Esophagus squamous epithelium (tissue), 4 donors: Measurements from ENCODE around the gene NR2C2AP.

Experiments
- POLR2A ChIP-seq, 4 donors: fragments of 450-650 bp; IDR thresholded peaks; one replicate each; pipeline ENCODE4 v1.6.1; 2017; ENCODE audit warnings: antibody characterized with exemption in 4 of 4, mild to moderate bottlenecking in 4 of 4, moderate library complexity in 3 of 4
- TF ChIP-seq, protein P1 (sequence below), 6 experiments: fragments of 450-650 bp in 4 of 6; fragments of 200-600 bp in 2 of 6; sonication (generic) in 2 of 6; IDR thresholded peaks; one replicate each; pipeline ENCODE4 v1.5.1; 2016 to 2019; ENCODE audit warnings: antibody characterized with exemption in 6 of 6, mild to moderate bottlenecking in 4 of 6, moderate library complexity in 4 of 6

DNA sequence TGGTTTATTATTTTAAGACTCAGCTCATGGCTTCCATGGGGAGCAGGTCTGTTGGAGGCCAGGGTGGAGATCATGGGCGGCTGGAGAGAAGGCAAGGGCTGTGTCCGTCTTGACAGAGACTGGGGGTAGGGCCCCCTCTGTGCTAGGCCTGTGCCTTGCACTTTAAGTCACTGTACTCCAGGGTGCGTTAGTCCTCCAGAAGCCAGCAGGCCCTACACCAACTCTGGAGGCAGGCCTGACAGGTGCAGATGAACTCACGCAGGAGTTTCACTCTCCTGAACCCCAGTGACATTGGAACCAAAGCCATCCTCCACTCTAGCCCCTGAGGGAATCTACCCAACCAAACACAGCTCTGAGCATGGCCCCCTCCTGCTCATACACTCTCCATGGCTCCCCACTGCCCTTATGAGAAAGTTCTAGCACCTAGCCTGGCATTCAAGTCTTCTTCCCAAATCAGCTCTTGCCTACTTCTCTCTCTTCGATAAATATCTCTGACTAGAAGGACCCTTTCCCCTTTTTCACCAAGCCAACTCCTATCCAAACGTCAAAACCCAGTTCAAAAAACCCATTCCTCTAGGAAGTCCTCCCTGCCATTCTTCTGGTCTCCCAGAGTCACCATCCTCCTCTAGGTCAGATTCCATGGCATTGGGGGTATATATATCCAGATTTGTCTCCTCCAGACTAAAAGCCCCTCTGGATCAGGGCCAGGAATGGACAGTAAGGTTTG, 48.3 kb downstream of the NR2C2AP start:
- no peak for TF ChIP-seq POLR2A (IDR thresholded peaks at IDR 0.05)
- TF ChIP-seq, protein P1, sequence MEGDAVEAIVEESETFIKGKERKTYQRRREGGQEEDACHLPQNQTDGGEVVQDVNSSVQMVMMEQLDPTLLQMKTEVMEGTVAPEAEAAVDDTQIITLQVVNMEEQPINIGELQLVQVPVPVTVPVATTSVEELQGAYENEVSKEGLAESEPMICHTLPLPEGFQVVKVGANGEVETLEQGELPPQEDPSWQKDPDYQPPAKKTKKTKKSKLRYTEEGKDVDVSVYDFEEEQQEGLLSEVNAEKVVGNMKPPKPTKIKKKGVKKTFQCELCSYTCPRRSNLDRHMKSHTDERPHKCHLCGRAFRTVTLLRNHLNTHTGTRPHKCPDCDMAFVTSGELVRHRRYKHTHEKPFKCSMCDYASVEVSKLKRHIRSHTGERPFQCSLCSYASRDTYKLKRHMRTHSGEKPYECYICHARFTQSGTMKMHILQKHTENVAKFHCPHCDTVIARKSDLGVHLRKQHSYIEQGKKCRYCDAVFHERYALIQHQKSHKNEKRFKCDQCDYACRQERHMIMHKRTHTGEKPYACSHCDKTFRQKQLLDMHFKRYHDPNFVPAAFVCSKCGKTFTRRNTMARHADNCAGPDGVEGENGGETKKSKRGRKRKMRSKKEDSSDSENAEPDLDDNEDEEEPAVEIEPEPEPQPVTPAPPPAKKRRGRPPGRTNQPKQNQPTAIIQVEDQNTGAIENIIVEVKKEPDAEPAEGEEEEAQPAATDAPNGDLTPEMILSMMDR (IDR thresholded peaks at IDR 0.05): no peak
